Activated naive CD8-positive, alpha-beta T cell treated with anti-CD3 and anti-CD28 coated beads, Interleukin-2, amount 10 ng/mL, durations not matched to agents 7 days and 5 days (primary cell): Measurements from ENCODE around the gene LUZP2. TPM values are rescaled to one million over a fixed set of nuclear protein-coding genes. Genes with fewer than 3 reads are reported as not detected.

Experiments
- ATAC-seq: fragments of 150-1000 bp; cut with Tn5 transposase; one replicate; pipeline ENCODE4 v1.10.0; 2021; ENCODE audit warnings: low read depth, moderate library complexity
- POLR2A ChIA-PET: fragments of 350-600 bp; sonication (Branson Sonifier 250); formaldehyde crosslinking; loops from one replicate; lab custom pipeline; 2021; ENCODE audit warnings: antibody characterized with exemption; lab: Charles Lee
- DNase-seq: peaks from one replicate; pipeline ENCODE4 v3.0.0; 2021
- H3K27ac Mint-ChIP-seq: one replicate; pipeline ENCODE4 v1.8.0; 2022; ENCODE audit warnings: mild to moderate bottlenecking, mixed read lengths
- H3K27me3 Mint-ChIP-seq: one replicate; pipeline ENCODE4 v1.8.0; 2022; ENCODE audit warnings: mild to moderate bottlenecking, moderate library complexity, mixed read lengths
- H3K36me3 Mint-ChIP-seq: one replicate; pipeline ENCODE4 v1.8.0; 2021; ENCODE audit warnings: mild to moderate bottlenecking, mixed read lengths
- H3K4me1 Mint-ChIP-seq: one replicate; pipeline ENCODE4 v1.8.0; 2021; ENCODE audit warnings: mixed read lengths
- H3K4me3 Mint-ChIP-seq: one replicate; pipeline ENCODE4 v1.8.0; 2022; ENCODE audit warnings: mild to moderate bottlenecking, moderate library complexity, mixed read lengths
- H3K9me3 Mint-ChIP-seq: one replicate; pipeline ENCODE4 v1.8.0; 2021; ENCODE audit warnings: mixed read lengths
- total RNA-seq, 2 experiments: library from RNA; stranded (reverse); gene quantifications; one replicate each; pipeline ENCODE4 v1.2.3, GENCODE V29; 2021

LUZP2 gene
- total RNA-seq, 2 experiments from 2014 or later, result not detected

- H3K36me3 Mint-ChIP-seq, result no peaks in the 10 kb centered on the region
- POLR2A ChIA-PET, result no interaction called here
- no peaks in the 10 kb centered on the region for H3K27me3 Mint-ChIP-seq
- H3K27ac Mint-ChIP-seq, result no peak overlapping the region
- DNase-seq (no peak), ATAC-seq (no peak)
- H3K4me3 Mint-ChIP-seq, result no peak overlapping the region
- no peaks in the 10 kb centered on the region for H3K9me3 Mint-ChIP-seq
- no peaks in the 10 kb centered on the region for H3K4me1 Mint-ChIP-seq
These were observed 17.4 kb downstream of the LUZP2 start for GRCh38 chr11:24514219-24514594.

DNA sequence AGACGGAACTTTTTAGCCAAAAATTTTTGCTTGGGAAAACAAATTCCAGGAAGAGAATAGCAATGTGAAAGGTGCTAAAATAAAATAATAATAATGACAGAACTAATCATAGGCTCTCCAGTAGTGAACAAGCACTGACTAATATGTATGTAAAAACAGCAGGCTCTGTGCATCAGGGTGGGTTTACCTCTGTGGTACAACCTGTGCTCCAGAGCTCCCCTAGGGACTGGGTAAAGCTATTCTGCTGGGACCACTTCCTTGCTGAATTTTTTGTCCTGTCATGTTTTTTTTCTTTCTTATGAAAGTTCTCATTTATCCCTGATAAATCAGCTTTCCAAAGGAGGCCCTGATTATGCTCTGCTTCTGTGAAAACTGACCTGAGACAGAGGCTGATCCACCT, 18.8 kb downstream of the LUZP2 start:
- POLR2A ChIA-PET, result no interaction called here
- H3K27ac Mint-ChIP-seq, result no peak overlapping the region
- ATAC-seq (no peak), DNase-seq (no peak)
- H3K27me3 Mint-ChIP-seq, result no peaks in the 10 kb centered on the region
- no peak overlapping the region for H3K4me3 Mint-ChIP-seq
- no peaks in the 10 kb centered on the region for H3K36me3 Mint-ChIP-seq
- no peaks in the 10 kb centered on the region for H3K4me1 Mint-ChIP-seq
- no peaks in the 10 kb centered on the region for H3K9me3 Mint-ChIP-seq

DNA sequence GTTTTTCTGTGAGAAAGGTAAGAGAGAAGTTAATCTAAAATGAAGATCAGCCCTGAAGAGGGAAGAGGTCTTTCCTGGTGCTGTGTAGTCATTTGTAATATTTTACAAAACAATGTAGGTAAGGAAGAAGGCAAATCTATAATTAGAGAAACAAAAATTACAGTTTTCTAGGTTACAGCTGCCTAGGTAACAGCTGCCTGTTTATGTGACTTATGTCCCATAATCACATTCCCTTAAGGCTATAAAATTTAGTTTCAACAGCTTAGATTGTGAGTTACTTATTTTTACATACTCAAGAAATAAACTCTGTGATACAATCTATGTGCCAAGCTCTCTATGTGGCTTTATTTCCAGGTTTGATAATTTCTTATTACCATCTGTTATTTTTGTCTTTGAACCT, 19.8 kb downstream of the LUZP2 start:
- no peak for DNase-seq
- POLR2A ChIA-PET, result no interaction called here
- Mint-ChIP-seq H3K4me3 (no peak overlapping the region), H3K27ac (no peak overlapping the region), H3K27me3 (no peaks in the 10 kb centered on the region), H3K9me3 (no peaks in the 10 kb centered on the region), H3K4me1 (no peaks in the 10 kb centered on the region), H3K36me3 (no peaks in the 10 kb centered on the region)
- ATAC-seq, result no peak

DNA sequence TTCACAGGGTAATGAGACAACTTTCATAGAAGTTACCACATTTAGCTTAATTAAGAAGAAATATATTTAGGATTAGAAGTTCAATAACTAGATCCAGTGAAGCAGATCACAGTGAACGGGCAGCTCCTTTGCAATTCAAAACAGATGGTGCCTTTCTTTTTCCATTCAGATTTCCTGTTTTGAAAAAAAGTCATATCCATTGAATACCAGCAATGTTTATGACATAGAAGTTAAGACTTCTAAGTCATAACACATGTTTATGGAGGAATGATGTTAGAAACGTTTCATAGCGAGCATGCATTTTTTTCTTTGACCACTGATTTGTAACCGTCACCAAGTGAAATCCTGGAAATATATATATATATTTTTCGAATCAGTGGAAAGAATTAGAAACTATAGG, 24.7 kb downstream of the LUZP2 start:
- no peak for ATAC-seq
- H3K4me1 Mint-ChIP-seq, result no peaks in the 10 kb centered on the region
- H3K4me3 Mint-ChIP-seq, result no peak overlapping the region
- POLR2A ChIA-PET, result no interaction called here
- DNase-seq, result no peak
- H3K9me3 Mint-ChIP-seq, result no peaks in the 10 kb centered on the region
- no peak overlapping the region for H3K27ac Mint-ChIP-seq
- H3K36me3 Mint-ChIP-seq, result no peaks in the 10 kb centered on the region
- H3K27me3 Mint-ChIP-seq, result no peaks in the 10 kb centered on the region

GRCh38 chr11:24524156-24524555, 27.3 kb downstream of the LUZP2 start:
- Mint-ChIP-seq H3K27ac (no peak overlapping the region), H3K9me3 (no peaks in the 10 kb centered on the region), H3K36me3 (no peaks in the 10 kb centered on the region), H3K4me1 (no peaks in the 10 kb centered on the region), H3K27me3 (no peaks in the 10 kb centered on the region), H3K4me3 (no peak overlapping the region)
- DNase-seq (no peak), ATAC-seq (no peak)
- POLR2A ChIA-PET, result no interaction called here

GRCh38 chr11:24531528-24531927, 34.7 kb downstream of the LUZP2 start:
- Mint-ChIP-seq H3K9me3 (no peaks in the 10 kb centered on the region), H3K36me3 (no peaks in the 10 kb centered on the region), H3K4me1 (no peaks in the 10 kb centered on the region), H3K27ac (no peak overlapping the region), H3K27me3 (no peaks in the 10 kb centered on the region), H3K4me3 (no peak overlapping the region)
- DNase-seq (no peak), ATAC-seq (no peak)
- POLR2A ChIA-PET, result no interaction called here

GRCh38 chr11:24543771-24544170, 46.9 kb downstream of the LUZP2 start:
- Mint-ChIP-seq H3K27ac (no peak overlapping the region), H3K27me3 (no peaks in the 10 kb centered on the region), H3K9me3 (peaks cover 3% of the 10 kb centered on the region), H3K4me3 (no peak overlapping the region), H3K36me3 (no peaks in the 10 kb centered on the region), H3K4me1 (no peaks in the 10 kb centered on the region)
- POLR2A ChIA-PET, result no interaction called here
- DNase-seq (no peak), ATAC-seq (no peak)

DNA sequence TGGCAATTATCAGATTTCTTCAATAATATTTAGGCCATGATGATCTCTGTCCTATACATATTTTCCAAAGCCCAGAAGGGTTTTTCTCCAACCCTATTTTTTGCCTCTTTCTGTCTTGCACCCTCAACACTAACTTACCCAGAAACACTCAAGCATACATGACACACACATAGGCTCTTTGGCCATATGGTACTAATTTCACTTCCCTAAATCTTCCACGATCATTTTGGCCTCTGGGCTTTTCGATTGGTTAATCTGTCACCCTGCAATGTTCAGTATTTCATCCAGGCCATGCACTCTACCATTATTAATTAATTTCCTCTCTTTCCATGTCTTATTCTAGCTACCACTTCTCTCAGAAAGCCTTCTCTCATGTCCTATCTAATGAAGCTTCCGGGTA, 59.8 kb downstream of the LUZP2 start:
- ATAC-seq, result no peak
- Mint-ChIP-seq H3K36me3 (no peaks in the 10 kb centered on the region), H3K27ac (no peak overlapping the region), H3K4me3 (no peak overlapping the region), H3K27me3 (no peaks in the 10 kb centered on the region), H3K4me1 (no peaks in the 10 kb centered on the region), H3K9me3 (no peaks in the 10 kb centered on the region)
- POLR2A ChIA-PET, result no interaction called here
- DNase-seq, result no peak

GRCh38 chr11:24559315-24559714, 62.5 kb downstream of the LUZP2 start:
- no peak for ATAC-seq
- no peak overlapping the region for H3K4me3 Mint-ChIP-seq
- H3K36me3 Mint-ChIP-seq, result no peaks in the 10 kb centered on the region
- POLR2A ChIA-PET, result no interaction called here
- H3K27ac Mint-ChIP-seq, result no peak overlapping the region
- no peak for DNase-seq
- no peaks in the 10 kb centered on the region for H3K27me3 Mint-ChIP-seq
- H3K4me1 Mint-ChIP-seq, result no peaks in the 10 kb centered on the region
- H3K9me3 Mint-ChIP-seq, result peaks cover 2% of the 10 kb centered on the region

GRCh38 chr11:24560324-24560723, 63.5 kb downstream of the LUZP2 start:
- Mint-ChIP-seq H3K36me3 (no peaks in the 10 kb centered on the region), H3K9me3 (peaks cover 2% of the 10 kb centered on the region), H3K27ac (no peak overlapping the region), H3K4me1 (no peaks in the 10 kb centered on the region), H3K4me3 (no peak overlapping the region), H3K27me3 (no peaks in the 10 kb centered on the region)
- no peak for ATAC-seq
- no peak for DNase-seq
- POLR2A ChIA-PET, result no interaction called here

- no peaks in the 10 kb centered on the region for H3K4me1 Mint-ChIP-seq
- ATAC-seq (no peak), DNase-seq (no peak)
- H3K27me3 Mint-ChIP-seq, result no peaks in the 10 kb centered on the region
- H3K4me3 Mint-ChIP-seq, result no peak overlapping the region
- no peak overlapping the region for H3K27ac Mint-ChIP-seq
- H3K9me3 Mint-ChIP-seq, result no peaks in the 10 kb centered on the region
- POLR2A ChIA-PET, result no interaction called here
- H3K36me3 Mint-ChIP-seq, result no peaks in the 10 kb centered on the region
These were observed 70.5 kb downstream of the LUZP2 start for GRCh38 chr11:24567380-24567779.

DNA sequence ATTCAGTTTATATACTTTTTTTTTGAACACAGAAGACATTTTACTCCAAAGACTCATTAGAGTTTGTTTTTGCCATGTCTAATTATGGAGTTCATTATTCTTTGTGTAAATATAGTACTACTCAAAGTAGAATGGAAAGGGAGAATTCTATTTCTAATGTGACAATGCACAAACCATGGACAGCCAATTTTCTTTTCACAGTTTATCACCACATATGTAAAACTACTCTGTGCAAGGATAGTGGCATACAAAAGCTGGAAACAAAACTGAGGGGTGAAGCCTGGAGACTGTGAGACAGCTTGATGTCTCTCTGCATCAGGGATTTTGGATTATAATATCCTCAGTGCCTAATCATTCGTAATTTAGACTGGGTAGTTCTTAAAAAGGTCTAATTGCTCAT, 75.5 kb downstream of the LUZP2 start:
- Mint-ChIP-seq H3K4me1 (no peaks in the 10 kb centered on the region), H3K27me3 (no peaks in the 10 kb centered on the region), H3K36me3 (no peaks in the 10 kb centered on the region), H3K27ac (no peak overlapping the region), H3K9me3 (peaks cover 1% of the 10 kb centered on the region), H3K4me3 (no peak overlapping the region)
- POLR2A ChIA-PET, result no interaction called here
- ATAC-seq, result no peak
- no peak for DNase-seq

GRCh38 chr11:24574461-24574860, 77.6 kb downstream of the LUZP2 start:
- no peaks in the 10 kb centered on the region for H3K36me3 Mint-ChIP-seq

GRCh38 chr11:24575392-24575791, 78.5 kb downstream of the LUZP2 start:
- Mint-ChIP-seq H3K4me1 (no peaks in the 10 kb centered on the region), H3K36me3 (no peaks in the 10 kb centered on the region), H3K27ac (no peak overlapping the region), H3K4me3 (no peak overlapping the region), H3K27me3 (no peaks in the 10 kb centered on the region), H3K9me3 (peaks cover 1% of the 10 kb centered on the region)
- ATAC-seq, result no peak
- POLR2A ChIA-PET, result no interaction called here
- DNase-seq, result no peak

More at GRCh38 chr11:24574461-24574860, 77.6 kb downstream of the LUZP2 start:
- H3K27ac Mint-ChIP-seq, result no peak overlapping the region
- H3K9me3 Mint-ChIP-seq, result peaks cover 1% of the 10 kb centered on the region
- H3K4me1 Mint-ChIP-seq, result no peaks in the 10 kb centered on the region
- POLR2A ChIA-PET, result no interaction called here
- H3K27me3 Mint-ChIP-seq, result no peaks in the 10 kb centered on the region
- DNase-seq (no peak), ATAC-seq (no peak)
- no peak overlapping the region for H3K4me3 Mint-ChIP-seq

GRCh38 chr11:24585192-24585591, 88.3 kb downstream of the LUZP2 start:
- no peaks in the 10 kb centered on the region for H3K27me3 Mint-ChIP-seq
- POLR2A ChIA-PET, result no interaction called here
- no peaks in the 10 kb centered on the region for H3K9me3 Mint-ChIP-seq
- DNase-seq (no peak), ATAC-seq (no peak)
- no peak overlapping the region for H3K27ac Mint-ChIP-seq
- H3K4me3 Mint-ChIP-seq, result no peak overlapping the region
- H3K36me3 Mint-ChIP-seq, result no peaks in the 10 kb centered on the region
- no peaks in the 10 kb centered on the region for H3K4me1 Mint-ChIP-seq
